Hepatocyte (in vitro differentiated cells): ENCODE measurements around the gene PLA2G5. TPM values are rescaled to one million over a fixed set of nuclear protein-coding genes. Genes with fewer than 3 reads are reported as not detected.

Experiments used
- DNase-seq: peaks from one replicate; pipeline ENCODE4 v3.0.0-alpha.2; 2016; ENCODE audit warnings: low spot score
- H2AFZ ChIP-seq: fragments of 200-600 bp; sonication (generic); 2 replicates; pipeline ENCODE4 v1.6.0; 2016; ENCODE audit warnings: antibody characterized with exemption, mild to moderate bottlenecking
- H3K27ac ChIP-seq: fragments of 200-600 bp; sonication (generic); 2 replicates; pipeline ENCODE4 v1.5.1; 2016; ENCODE audit warnings: mild to moderate bottlenecking
- H3K27me3 ChIP-seq: fragments of 200-600 bp; sonication (generic); 2 replicates; pipeline ENCODE4 v1.6.1; 2016
- H3K36me3 ChIP-seq: fragments of 200-600 bp; sonication (generic); replicated peaks from 2 replicates; pipeline ENCODE4 v1.5.1; 2016; ENCODE audit warnings: low read depth; ENCODE audit not compliant: insufficient read depth
- H3K4me1 ChIP-seq: fragments of 200-600 bp; sonication (generic); 2 replicates; pipeline ENCODE4 v1.5.1; 2016; ENCODE audit warnings: mild to moderate bottlenecking, moderate library complexity; ENCODE audit not compliant: insufficient read depth
- H3K4me2 ChIP-seq: fragments of 200-600 bp; sonication (generic); 2 replicates; pipeline ENCODE4 v1.6.0; 2016
- H3K4me3 ChIP-seq: fragments of 200-600 bp; sonication (generic); 2 replicates; pipeline ENCODE4 v1.5.1; 2016; ENCODE audit warnings: mild to moderate bottlenecking
- H3K79me2 ChIP-seq: fragments of 200-600 bp; sonication (generic); 2 replicates; pipeline ENCODE4 v1.6.0; 2017; ENCODE audit warnings: mild to moderate bottlenecking
- H3K9me2 ChIP-seq: fragments of 200-600 bp; sonication (generic); replicated peaks from 2 replicates; pipeline ENCODE4 v1.6.0; 2017; ENCODE audit warnings: mild to moderate bottlenecking; ENCODE audit not compliant: insufficient read depth
- H3K9me3 ChIP-seq: fragments of 200-600 bp; sonication (generic); 2 replicates; pipeline ENCODE4 v1.5.1; 2016; ENCODE audit warnings: low read depth, mild to moderate bottlenecking
- H4K20me1 ChIP-seq: fragments of 200-600 bp; sonication (generic); 2 replicates; pipeline ENCODE4 v1.6.0; 2016; ENCODE audit warnings: mild to moderate bottlenecking; ENCODE audit not compliant: insufficient read depth, poor library complexity, severe bottlenecking
- EZH2 ChIP-seq: fragments of 200-600 bp; sonication (generic); IDR thresholded peaks from 2 replicates; pipeline ENCODE4 v1.6.1; 2016; ENCODE audit warnings: antibody characterized with exemption, mild to moderate bottlenecking, borderline replicate concordance
- EZH2phosphoT487 ChIP-seq: fragments of 200-600 bp; sonication (generic); IDR thresholded peaks from one replicate; pipeline ENCODE4 v1.6.1; 2018; ENCODE audit warnings: antibody characterized with exemption, mild to moderate bottlenecking, low read depth, moderate library complexity; ENCODE audit not compliant: unreplicated experiment, severe bottlenecking
- WGBS: methylation state at CpG from one replicate; pipeline ENCODE4 v1.1.6; 2016; ENCODE audit warnings: low lambda C conversion rate; ENCODE audit errors: missing lambda C conversion rate; 5-methylcytosine and 5-hydroxymethylcytosine counted together
- polyA plus RNA-seq: library from polyadenylated mRNA; unstranded; fragments of >200 nt; fragmentation: Nextera tagmentation; extraction: Ambion mirVana; gene quantifications from 2 replicates; pipeline ENCODE4 v1.2.1, GENCODE V29; 2016
- total RNA-seq: library from RNA; depleted of rRNA; stranded (reverse); fragments of >200 nt; gene quantifications from 2 replicates; pipeline ENCODE4 v1.2.3, GENCODE V29; 2014
- TF ChIP-seq, protein P1 (sequence below): fragments of 200-600 bp; sonication (generic); IDR thresholded peaks from 2 replicates; pipeline ENCODE4 v1.5.1; 2016; ENCODE audit warnings: antibody characterized with exemption, mild to moderate bottlenecking; ENCODE audit not compliant: poor library complexity

The PLA2G5 gene
- total and polyA plus RNA-seq, 2 experiments from 2014 or later = 24.9 to 29.4 TPM

DNA sequence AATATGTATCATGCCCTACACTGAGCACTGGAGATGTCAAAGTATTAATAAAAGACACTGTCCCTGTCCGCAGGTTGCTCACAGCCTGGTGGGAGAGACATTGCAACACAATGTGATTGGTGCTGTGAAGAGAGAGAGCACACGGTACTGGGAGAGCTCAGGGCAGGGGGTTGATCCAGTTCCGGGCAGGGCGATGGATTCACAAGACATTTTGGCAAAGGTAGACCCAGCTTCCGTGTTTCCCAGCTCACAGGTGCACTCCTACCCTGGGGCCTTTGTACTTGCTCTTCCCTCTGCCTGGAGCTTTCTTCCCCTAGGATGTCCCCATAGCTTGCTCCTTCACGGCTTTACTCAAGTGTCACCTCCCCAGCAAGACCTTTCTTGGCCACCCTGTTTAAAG, 1.4 kb downstream of the PLA2G5 start:
- H4K20me1 ChIP-seq = no peaks in the 10 kb centered on the region
- 93% methylated on average over 6 of the region's 6 CpGs for WGBS
- TF ChIP-seq, protein P1, sequence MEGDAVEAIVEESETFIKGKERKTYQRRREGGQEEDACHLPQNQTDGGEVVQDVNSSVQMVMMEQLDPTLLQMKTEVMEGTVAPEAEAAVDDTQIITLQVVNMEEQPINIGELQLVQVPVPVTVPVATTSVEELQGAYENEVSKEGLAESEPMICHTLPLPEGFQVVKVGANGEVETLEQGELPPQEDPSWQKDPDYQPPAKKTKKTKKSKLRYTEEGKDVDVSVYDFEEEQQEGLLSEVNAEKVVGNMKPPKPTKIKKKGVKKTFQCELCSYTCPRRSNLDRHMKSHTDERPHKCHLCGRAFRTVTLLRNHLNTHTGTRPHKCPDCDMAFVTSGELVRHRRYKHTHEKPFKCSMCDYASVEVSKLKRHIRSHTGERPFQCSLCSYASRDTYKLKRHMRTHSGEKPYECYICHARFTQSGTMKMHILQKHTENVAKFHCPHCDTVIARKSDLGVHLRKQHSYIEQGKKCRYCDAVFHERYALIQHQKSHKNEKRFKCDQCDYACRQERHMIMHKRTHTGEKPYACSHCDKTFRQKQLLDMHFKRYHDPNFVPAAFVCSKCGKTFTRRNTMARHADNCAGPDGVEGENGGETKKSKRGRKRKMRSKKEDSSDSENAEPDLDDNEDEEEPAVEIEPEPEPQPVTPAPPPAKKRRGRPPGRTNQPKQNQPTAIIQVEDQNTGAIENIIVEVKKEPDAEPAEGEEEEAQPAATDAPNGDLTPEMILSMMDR = no peak
- H3K9me2 ChIP-seq = no peaks in the 10 kb centered on the region
- no peak overlapping the region for H3K4me2 ChIP-seq
- H3K36me3 ChIP-seq = no peaks in the 10 kb centered on the region
- H3K27ac ChIP-seq = no peak overlapping the region
- H3K9me3 ChIP-seq = no peaks in the 10 kb centered on the region
- no peak for DNase-seq
- no peak overlapping the region for H3K4me3 ChIP-seq
- H3K27me3 ChIP-seq = no peaks in the 10 kb centered on the region
- no peaks in the 10 kb centered on the region for H3K4me1 ChIP-seq
- no peak overlapping the region for H2AFZ ChIP-seq
- no peaks in the 10 kb centered on the region for H3K79me2 ChIP-seq

DNA sequence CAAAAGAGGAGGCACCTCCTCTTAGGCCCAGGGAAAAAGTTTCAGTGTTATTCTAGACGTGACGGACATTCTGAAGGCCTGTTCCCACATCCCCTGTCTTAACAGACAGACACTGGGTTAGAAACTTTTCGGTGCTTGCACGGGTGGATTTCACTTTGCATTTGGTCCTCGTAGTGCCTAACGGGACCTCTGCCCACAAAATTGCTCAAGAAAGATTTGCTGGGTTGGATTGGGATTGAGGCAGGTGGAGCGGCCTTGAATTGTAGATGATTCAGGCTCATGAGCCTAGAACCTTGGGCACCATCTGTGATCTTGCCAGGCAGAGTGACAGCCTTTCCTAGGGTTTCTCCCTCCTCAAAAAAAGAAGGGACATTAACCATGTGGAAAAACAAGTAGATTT, 2.8 kb downstream of the PLA2G5 start:
- H2AFZ ChIP-seq = no peak overlapping the region
- H3K9me2 ChIP-seq = no peaks in the 10 kb centered on the region
- 78% methylated on average over 7 of the region's 7 CpGs for WGBS
- no peaks in the 10 kb centered on the region for H3K9me3 ChIP-seq
- H3K36me3 ChIP-seq = no peaks in the 10 kb centered on the region
- no peaks in the 10 kb centered on the region for H3K27me3 ChIP-seq
- H3K4me2 ChIP-seq = no peak overlapping the region
- no peaks in the 10 kb centered on the region for H4K20me1 ChIP-seq
- H3K4me3 ChIP-seq = no peak overlapping the region
- TF ChIP-seq, protein P1 = no peak
- TF ChIP-seq EZH2 (no peak), EZH2phosphoT487 (no peak)
- no peaks in the 10 kb centered on the region for H3K4me1 ChIP-seq
- H3K79me2 ChIP-seq = no peaks in the 10 kb centered on the region
- H3K27ac ChIP-seq = no peak overlapping the region
- DNase-seq = no peak

DNA sequence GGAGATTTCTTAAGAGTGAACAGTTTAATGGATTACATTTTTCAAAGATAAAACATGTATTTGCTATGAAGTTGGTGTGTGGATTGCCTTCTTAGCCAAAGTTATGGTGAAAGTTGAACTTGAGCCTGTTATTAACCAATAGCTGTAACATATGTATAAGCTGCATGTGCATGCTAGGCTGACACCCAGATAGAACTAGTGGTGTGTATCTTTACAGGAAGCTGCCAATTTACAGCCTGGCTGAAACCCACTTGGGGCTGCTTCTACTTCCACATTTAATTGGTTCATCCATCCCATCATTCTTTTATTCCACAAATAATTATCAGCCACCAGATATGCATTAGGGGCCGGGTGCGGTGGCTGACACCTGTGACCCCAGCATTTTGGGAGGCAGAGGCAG, 3.3 kb downstream of the PLA2G5 start:
- Histone ChIP-seq H3K4me1 (no peaks in the 10 kb centered on the region), H3K4me3 (no peak overlapping the region), H3K9me2 (no peaks in the 10 kb centered on the region), H3K27me3 (no peaks in the 10 kb centered on the region), H3K79me2 (no peaks in the 10 kb centered on the region), H4K20me1 (no peaks in the 10 kb centered on the region), H2AFZ (no peak overlapping the region), H3K4me2 (no peak overlapping the region), H3K9me3 (no peaks in the 10 kb centered on the region), H3K36me3 (no peaks in the 10 kb centered on the region), H3K27ac (no peak overlapping the region)
- TF ChIP-seq, protein P1 = no peak
- TF ChIP-seq EZH2phosphoT487 (no peak), EZH2 (no peak)
- 90% methylated on average over 2 of the region's 2 CpGs for WGBS
- no peak for DNase-seq
